Smooth muscle cell (in vitro differentiated cells): ENCODE data around the gene MYH11. TPM values are rescaled to one million over a fixed set of nuclear protein-coding genes. Genes with fewer than 3 reads are reported as not detected.

Source experiments
- DNase-seq: peaks from one replicate; lab custom pipeline; 2025; ENCODE audit not compliant: unreplicated experiment; lab: John Stamatoyannopoulos, UW
- H2AFZ ChIP-seq: fragments of 200-600 bp; sonication (generic); 2 replicates; pipeline ENCODE4 v1.6.0; 2016; ENCODE audit warnings: antibody characterized with exemption, low read depth, mild to moderate bottlenecking
- H3F3A ChIP-seq: fragments of 200-600 bp; sonication (generic); 2 replicates; pipeline ENCODE4 v1.6.0; 2017; ENCODE audit warnings: antibody characterized with exemption, low read depth
- H3K27ac ChIP-seq: fragments of 200-600 bp; sonication (generic); 2 replicates; pipeline ENCODE4 v1.5.1; 2016; ENCODE audit warnings: low read depth, mild to moderate bottlenecking
- H3K27me3 ChIP-seq: fragments of 200-600 bp; sonication (generic); 2 replicates; pipeline ENCODE4 v1.6.1; 2016; ENCODE audit warnings: low read depth, mild to moderate bottlenecking
- H3K36me3 ChIP-seq: fragments of 200-600 bp; sonication (generic); 2 replicates; pipeline ENCODE4 v1.5.1; 2016; ENCODE audit warnings: low read depth
- H3K4me1 ChIP-seq: fragments of 200-600 bp; sonication (generic); 2 replicates; pipeline ENCODE4 v1.5.1; 2016; ENCODE audit warnings: low read depth
- H3K4me2 ChIP-seq: fragments of 200-600 bp; sonication (generic); 2 replicates; pipeline ENCODE4 v1.6.0; 2016; ENCODE audit warnings: mild to moderate bottlenecking
- H3K4me3 ChIP-seq: fragments of 200-600 bp; sonication (generic); 2 replicates; pipeline ENCODE4 v1.5.1; 2016; ENCODE audit warnings: mild to moderate bottlenecking
- H3K79me2 ChIP-seq: fragments of 200-600 bp; sonication (generic); 2 replicates; pipeline ENCODE4 v1.6.0; 2016; ENCODE audit warnings: low read depth, mild to moderate bottlenecking
- H3K9ac ChIP-seq: fragments of 200-600 bp; sonication (generic); 2 replicates; pipeline ENCODE4 v1.6.0; 2016; ENCODE audit warnings: low read depth
- H3K9me3 ChIP-seq: fragments of 200-600 bp; sonication (generic); replicated peaks from 2 replicates; pipeline ENCODE4 v1.5.1; 2016; ENCODE audit warnings: low read depth
- H4K20me1 ChIP-seq: fragments of 200-600 bp; sonication (generic); 2 replicates; pipeline ENCODE4 v1.6.0; 2016; ENCODE audit warnings: low read depth
- WGBS: methylation state at CpG from one replicate; pipeline ENCODE4 v1.1.7; 2016; ENCODE audit warnings: low lambda C conversion rate; 5-methylcytosine and 5-hydroxymethylcytosine counted together
- polyA plus RNA-seq: library from polyadenylated mRNA; unstranded; fragments of >200 nt; fragmentation: Nextera tagmentation; extraction: Ambion mirVana; gene quantifications from 2 replicates; pipeline ENCODE4 v1.2.1, GENCODE V29; 2016
- total RNA-seq: library from RNA; depleted of rRNA; stranded (reverse); fragments of >200 nt; gene quantifications from 2 replicates; pipeline ENCODE4 v1.2.3, GENCODE V29; 2014
- TF ChIP-seq, protein P1 (sequence below): fragments of 200-600 bp; sonication (generic); IDR thresholded peaks from 2 replicates; pipeline ENCODE4 v1.5.1; 2017; ENCODE audit warnings: borderline replicate concordance, mild to moderate bottlenecking, antibody characterized with exemption; ENCODE audit not compliant: insufficient read depth, poor library complexity, severe bottlenecking

The MYH11 gene
- total and polyA plus RNA-seq, 2 experiments from 2014 or later, result 0.58 TPM; not detected in 1

DNA sequence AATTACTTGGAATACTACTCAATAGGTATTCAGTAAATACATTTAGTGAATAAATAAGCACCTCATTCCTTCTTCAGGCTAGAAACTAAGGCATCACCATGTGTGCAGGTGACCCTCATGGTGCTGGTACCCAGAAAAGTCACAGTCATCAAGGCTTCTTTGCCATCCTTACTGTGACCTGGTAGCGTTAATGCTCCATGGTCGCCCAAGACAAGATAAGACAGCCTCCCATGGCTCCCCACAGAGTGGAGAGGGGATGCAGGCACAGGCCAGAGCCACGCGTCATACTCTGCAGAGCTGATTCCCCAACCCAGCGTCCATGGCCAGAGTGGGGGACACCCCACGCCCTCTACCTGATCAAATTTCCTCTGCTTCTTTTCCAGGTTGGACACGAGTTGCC lies 133.0 kb downstream of the MYH11 start:
- H4K20me1 ChIP-seq, result no peaks in the 10 kb centered on the region
- no peak for DNase-seq
- H3K4me1 ChIP-seq, result no peaks in the 10 kb centered on the region
- WGBS, result 95% methylated on average over 7 of the region's 7 CpGs
- H3K9me3 ChIP-seq, result no peaks in the 10 kb centered on the region
- H3K79me2 ChIP-seq, result no peaks in the 10 kb centered on the region
- no peak overlapping the region for H3K4me2 ChIP-seq
- H3K36me3 ChIP-seq, result no peaks in the 10 kb centered on the region
- no peaks in the 10 kb centered on the region for H3F3A ChIP-seq
- no peak overlapping the region for H2AFZ ChIP-seq
- TF ChIP-seq, protein P1, sequence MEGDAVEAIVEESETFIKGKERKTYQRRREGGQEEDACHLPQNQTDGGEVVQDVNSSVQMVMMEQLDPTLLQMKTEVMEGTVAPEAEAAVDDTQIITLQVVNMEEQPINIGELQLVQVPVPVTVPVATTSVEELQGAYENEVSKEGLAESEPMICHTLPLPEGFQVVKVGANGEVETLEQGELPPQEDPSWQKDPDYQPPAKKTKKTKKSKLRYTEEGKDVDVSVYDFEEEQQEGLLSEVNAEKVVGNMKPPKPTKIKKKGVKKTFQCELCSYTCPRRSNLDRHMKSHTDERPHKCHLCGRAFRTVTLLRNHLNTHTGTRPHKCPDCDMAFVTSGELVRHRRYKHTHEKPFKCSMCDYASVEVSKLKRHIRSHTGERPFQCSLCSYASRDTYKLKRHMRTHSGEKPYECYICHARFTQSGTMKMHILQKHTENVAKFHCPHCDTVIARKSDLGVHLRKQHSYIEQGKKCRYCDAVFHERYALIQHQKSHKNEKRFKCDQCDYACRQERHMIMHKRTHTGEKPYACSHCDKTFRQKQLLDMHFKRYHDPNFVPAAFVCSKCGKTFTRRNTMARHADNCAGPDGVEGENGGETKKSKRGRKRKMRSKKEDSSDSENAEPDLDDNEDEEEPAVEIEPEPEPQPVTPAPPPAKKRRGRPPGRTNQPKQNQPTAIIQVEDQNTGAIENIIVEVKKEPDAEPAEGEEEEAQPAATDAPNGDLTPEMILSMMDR, result no peak
- no peaks in the 10 kb centered on the region for H3K27me3 ChIP-seq
- H3K4me3 ChIP-seq, result no peak overlapping the region
- no peak overlapping the region for H3K27ac ChIP-seq
- H3K9ac ChIP-seq, result no peak overlapping the region

DNA sequence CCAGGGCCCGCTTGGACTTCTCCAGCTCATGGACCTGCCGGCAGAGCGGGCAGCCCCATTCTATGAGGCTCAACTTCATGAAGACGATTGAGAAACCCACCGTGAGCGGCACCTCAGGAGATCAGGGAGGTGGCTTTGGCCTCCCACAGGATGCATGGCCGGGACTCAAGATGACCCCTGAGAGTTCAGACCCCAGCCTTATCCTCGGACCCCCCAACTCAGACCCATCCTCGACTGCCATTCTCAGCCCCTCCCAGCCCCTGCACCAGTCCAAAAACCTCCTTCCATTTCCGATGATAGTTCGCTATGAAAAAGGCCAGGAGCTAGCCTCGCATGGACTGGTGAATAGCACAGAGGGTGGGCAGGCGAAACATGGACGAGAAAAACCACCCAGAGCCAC lies 135.8 kb downstream of the MYH11 start:
- no peaks in the 10 kb centered on the region for H3K4me1 ChIP-seq
- TF ChIP-seq, protein P1, result no peak
- no peak for DNase-seq
- no peak overlapping the region for H3K27ac ChIP-seq
- no peaks in the 10 kb centered on the region for H3K27me3 ChIP-seq
- H3K36me3 ChIP-seq, result no peaks in the 10 kb centered on the region
- no peaks in the 10 kb centered on the region for H3K79me2 ChIP-seq
- H3K4me3 ChIP-seq, result no peak overlapping the region
- H3K9me3 ChIP-seq, result no peaks in the 10 kb centered on the region
- H3K4me2 ChIP-seq, result no peak overlapping the region
- no peaks in the 10 kb centered on the region for H4K20me1 ChIP-seq
- no peaks in the 10 kb centered on the region for H3F3A ChIP-seq
- H3K9ac ChIP-seq, result no peak overlapping the region
- WGBS, result 98% methylated on average over 14 of the region's 14 CpGs
- H2AFZ ChIP-seq, result no peak overlapping the region

DNA sequence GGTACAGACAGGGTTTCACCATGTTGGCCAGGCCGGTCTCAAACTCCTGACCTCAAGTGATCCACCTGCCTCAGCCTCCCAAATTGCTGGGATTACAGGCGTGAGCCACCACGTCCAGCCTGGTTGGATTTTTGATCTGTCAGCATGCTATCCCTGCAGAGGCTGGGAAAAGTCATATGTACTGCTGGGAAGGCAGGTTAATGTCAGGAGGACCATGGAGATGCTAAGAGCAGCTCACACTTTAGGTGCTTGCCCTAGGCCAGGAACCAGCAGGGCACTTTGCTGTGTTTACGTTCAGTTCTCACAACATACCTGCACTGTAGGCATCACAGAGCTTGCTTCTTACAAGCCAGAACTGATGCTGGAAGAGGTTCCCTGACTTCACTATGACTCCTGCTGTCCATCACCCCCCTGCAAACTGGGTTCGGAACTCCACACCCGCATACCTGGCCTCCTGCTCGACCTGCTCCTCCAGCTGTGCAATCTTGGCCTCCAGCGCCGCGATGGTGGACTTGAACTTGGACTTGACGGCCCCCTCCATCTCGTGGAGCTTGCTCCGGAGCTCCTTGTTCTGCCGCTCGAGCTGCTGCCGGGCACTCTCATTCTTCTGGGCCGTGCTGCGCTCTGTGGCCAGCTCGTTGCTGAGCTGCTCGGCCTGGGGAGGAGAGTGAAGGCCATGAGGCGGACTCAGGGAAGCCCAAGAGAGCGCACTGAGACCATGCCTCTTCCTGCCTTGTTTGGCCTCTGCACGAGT lies 140.0 kb downstream of the MYH11 start:
- H3K79me2 ChIP-seq, result no peaks in the 10 kb centered on the region
- H3F3A ChIP-seq, result no peaks in the 10 kb centered on the region
- no peaks in the 10 kb centered on the region for H3K36me3 ChIP-seq
- no peak overlapping the region for H3K4me2 ChIP-seq
- H3K27ac ChIP-seq, result no peak overlapping the region
- DNase-seq, result no peak
- no peaks in the 10 kb centered on the region for H3K4me1 ChIP-seq
- H4K20me1 ChIP-seq, result no peaks in the 10 kb centered on the region
- H3K4me3 ChIP-seq, result no peak overlapping the region
- TF ChIP-seq, protein P1, result no peak
- 95% methylated on average over 23 of the region's 23 CpGs for WGBS
- H3K9ac ChIP-seq, result no peak overlapping the region
- no peaks in the 10 kb centered on the region for H3K9me3 ChIP-seq
- no peak overlapping the region for H2AFZ ChIP-seq
- H3K27me3 ChIP-seq, result no peaks in the 10 kb centered on the region

DNA sequence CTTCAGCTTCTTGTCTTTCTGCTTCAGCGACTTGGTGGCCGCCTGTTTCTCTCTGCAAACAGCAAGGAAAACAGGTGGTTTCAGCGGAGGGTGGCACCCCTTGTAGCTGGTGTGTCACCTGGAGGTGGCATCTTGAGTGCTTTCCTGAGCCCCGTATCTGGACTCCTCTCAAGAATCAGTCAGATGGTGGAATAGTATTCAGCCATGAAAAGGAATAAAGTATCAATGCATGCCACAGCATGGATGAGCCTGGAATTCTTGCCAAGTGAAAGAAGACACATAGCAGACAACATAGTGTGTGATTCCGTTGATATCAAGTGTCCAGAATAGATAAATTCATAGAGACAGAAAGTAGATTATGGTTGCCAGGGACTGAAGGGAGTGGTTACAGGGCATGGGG lies 141.6 kb downstream of the MYH11 start:
- no peaks in the 10 kb centered on the region for H4K20me1 ChIP-seq
- H3K9me3 ChIP-seq, result no peaks in the 10 kb centered on the region
- H3F3A ChIP-seq, result no peaks in the 10 kb centered on the region
- no peaks in the 10 kb centered on the region for H3K27me3 ChIP-seq
- 100% methylated on average over 5 of the region's 5 CpGs for WGBS
- TF ChIP-seq, protein P1, result no peak
- H3K27ac ChIP-seq, result no peak overlapping the region
- no peaks in the 10 kb centered on the region for H3K36me3 ChIP-seq
- no peak for DNase-seq
- H2AFZ ChIP-seq, result no peak overlapping the region
- no peaks in the 10 kb centered on the region for H3K79me2 ChIP-seq
- no peak overlapping the region for H3K4me2 ChIP-seq
- H3K4me3 ChIP-seq, result no peak overlapping the region
- H3K4me1 ChIP-seq, result no peaks in the 10 kb centered on the region
- H3K9ac ChIP-seq, result no peak overlapping the region
